ENCODE measurements around the gene UTF1.
A peak's percentile ranks its signal among the peaks of the same experiment; 100 is the strongest.
"Not testable (repeated sequence)": the region's sequence is repeated elsewhere in the genome, so short reads cannot be mapped to it uniquely, and the experiment has no call there.

Gene UTF1

GRCh38 chr10:133248334-133248715 lies 18.3 kb downstream of the UTF1 start:
- DNase-seq, result no peak

GRCh38 chr10:133249094-133249780 lies 19.2 kb downstream of the UTF1 start:
- DNase-seq, result no peak

GRCh38 chr10:133249975-133250754 lies 20.1 kb downstream of the UTF1 start:
- DNase-seq, result no peak

- DNase-seq, result no peak
Measured at GRCh38 chr10:133251388-133252222, 21.6 kb downstream of the UTF1 start.

- DNase-seq, result no peak
Measured at GRCh38 chr10:133252223-133252552, 22.2 kb downstream of the UTF1 start.

GRCh38 chr10:133253361-133253955 lies 23.4 kb downstream of the UTF1 start:
- DNase-seq, result no peak

GRCh38 chr10:133254421-133255120 lies 24.6 kb downstream of the UTF1 start:
- no peak for DNase-seq

GRCh38 chr10:133255323-133255722 lies 25.3 kb downstream of the UTF1 start:
- no peak for DNase-seq

- peak; percentile 51 for DNase-seq
Measured at GRCh38 chr10:133257489-133258065, 27.6 kb downstream of the UTF1 start.

- DNase-seq, result no peak
Measured at GRCh38 chr10:133258066-133258817, 28.2 kb downstream of the UTF1 start.

- no peak for DNase-seq
Measured at GRCh38 chr10:133258818-133259601, 29.0 kb downstream of the UTF1 start.

GRCh38 chr10:133259602-133259989 lies 29.6 kb downstream of the UTF1 start:
- DNase-seq, result no peak

GRCh38 chr10:133260895-133261725 lies 31.1 kb downstream of the UTF1 start:
- DNase-seq, result peak; percentile 66

GRCh38 chr10:133261726-133262325 lies 31.8 kb downstream of the UTF1 start:
- peak; percentile 78 for DNase-seq

- peak; percentile 11 for DNase-seq
Measured at GRCh38 chr10:133262696-133263095, 32.7 kb downstream of the UTF1 start.

- no peak for DNase-seq
Measured at GRCh38 chr10:133263674-133264073, 33.7 kb downstream of the UTF1 start.

- DNase-seq, result no peak
Measured at GRCh38 chr10:133264461-133264860, 34.4 kb downstream of the UTF1 start.

- DNase-seq, result not testable (repeated sequence)
Measured at GRCh38 chr10:133265052-133265451, 35.0 kb downstream of the UTF1 start.
